Dendritic cell treated with granulocyte-macrophage colony-stimulating factor and Interleukin-4, amounts not matched to agents 40 ng/mL and 50 ng/mL, for 4 days (primary cell): ENCODE measurements around the gene PLAAT1.

Experiments used
- H3K27ac Mint-ChIP-seq: one replicate; pipeline ENCODE4 v1.8.0; 2022; ENCODE audit warnings: mild to moderate bottlenecking, mixed read lengths
- H3K27me3 Mint-ChIP-seq: one replicate; pipeline ENCODE4 v1.8.0; 2022; ENCODE audit warnings: mild to moderate bottlenecking, mixed read lengths
- H3K36me3 Mint-ChIP-seq: one replicate; pipeline ENCODE4 v1.8.0; 2022; ENCODE audit warnings: low read depth, mixed read lengths
- H3K4me1 Mint-ChIP-seq: one replicate; pipeline ENCODE4 v1.8.0; 2022; ENCODE audit warnings: low read depth, mixed read lengths
- H3K4me3 Mint-ChIP-seq: one replicate; pipeline ENCODE4 v1.8.0; 2022; ENCODE audit warnings: mild to moderate bottlenecking, moderate library complexity, mixed read lengths
- H3K9me3 Mint-ChIP-seq: one replicate; pipeline ENCODE4 v1.8.0; 2022; ENCODE audit warnings: mixed read lengths
- intact Hi-C: fragments of 100-400 bp; cut with micrococcal nuclease; formaldehyde crosslinking; loops from one replicate; pipeline ENCODE4 v1.15.0; 2022

PLAAT1 gene

GRCh38 chr3:193240850-193241706 is at the start of gene PLAAT1:
TSS of gene PLAAT1 (plus strand) at chr3:193241222. CDS start at chr3:193255651, 14,429 bp downstream.
- H3K27ac Mint-ChIP-seq = no peak within 1 kb of the TSS
- no peaks in the 10 kb centered on the region for H3K36me3 Mint-ChIP-seq
- H3K4me3 Mint-ChIP-seq = peak within 1 kb of the TSS; percentile 53
- H3K9me3 Mint-ChIP-seq = no peaks in the 10 kb centered on the region
- intact Hi-C loops = no loop called here
- peaks cover 34% of the 10 kb centered on the region for H3K27me3 Mint-ChIP-seq
- H3K4me1 Mint-ChIP-seq = no peaks in the 10 kb centered on the region

- intact Hi-C loops = loop anchor here (5.0 kb wide), 1 partner anchor 258 kb away; no protein-coding TSS in a partner anchor
- no peak overlapping the region for H3K4me3 Mint-ChIP-seq
- H3K4me1 Mint-ChIP-seq = no peaks in the 10 kb centered on the region
- no peak overlapping the region for H3K27ac Mint-ChIP-seq
- no peaks in the 10 kb centered on the region for H3K36me3 Mint-ChIP-seq
- H3K9me3 Mint-ChIP-seq = no peaks in the 10 kb centered on the region
- no peaks in the 10 kb centered on the region for H3K27me3 Mint-ChIP-seq
Measured at GRCh38 chr3:193194371-193194770, 46.7 kb upstream of the PLAAT1 start.

- no peaks in the 10 kb centered on the region for H3K27me3 Mint-ChIP-seq
- no peaks in the 10 kb centered on the region for H3K36me3 Mint-ChIP-seq
- intact Hi-C loops = no loop called here
Measured at GRCh38 chr3:193196746-193197145, 44.3 kb upstream of the PLAAT1 start.

GRCh38 chr3:193207290-193208273 is 33.4 kb upstream of the PLAAT1 start:
- H3K27me3 Mint-ChIP-seq = no peaks in the 10 kb centered on the region
- intact Hi-C loops = no loop called here
- H3K27ac Mint-ChIP-seq = no peak overlapping the region
- no peaks in the 10 kb centered on the region for H3K4me1 Mint-ChIP-seq
- H3K4me3 Mint-ChIP-seq = no peak overlapping the region
- H3K9me3 Mint-ChIP-seq = no peaks in the 10 kb centered on the region
- H3K36me3 Mint-ChIP-seq = no peaks in the 10 kb centered on the region

More at GRCh38 chr3:193196746-193197145, 44.3 kb upstream of the PLAAT1 start:
- Mint-ChIP-seq H3K27ac (no peak overlapping the region), H3K4me3 (no peak overlapping the region), H3K9me3 (no peaks in the 10 kb centered on the region), H3K4me1 (no peaks in the 10 kb centered on the region)

- H3K9me3 Mint-ChIP-seq = no peaks in the 10 kb centered on the region
- no peak overlapping the region for H3K27ac Mint-ChIP-seq
- no peaks in the 10 kb centered on the region for H3K36me3 Mint-ChIP-seq
- no peaks in the 10 kb centered on the region for H3K4me1 Mint-ChIP-seq
- no peak overlapping the region for H3K4me3 Mint-ChIP-seq
- intact Hi-C loops = no loop called here
- no peaks in the 10 kb centered on the region for H3K27me3 Mint-ChIP-seq
Measured at GRCh38 chr3:193210618-193211017, 30.4 kb upstream of the PLAAT1 start.

- Mint-ChIP-seq H3K27ac (no peak overlapping the region), H3K4me1 (no peaks in the 10 kb centered on the region), H3K9me3 (no peaks in the 10 kb centered on the region), H3K36me3 (no peaks in the 10 kb centered on the region), H3K4me3 (no peak overlapping the region), H3K27me3 (no peaks in the 10 kb centered on the region)
- intact Hi-C loops = no loop called here
Measured at GRCh38 chr3:193211173-193211572, 29.8 kb upstream of the PLAAT1 start.

- intact Hi-C loops = no loop called here
- Mint-ChIP-seq H3K27ac (no peak overlapping the region), H3K36me3 (no peaks in the 10 kb centered on the region), H3K4me3 (no peak overlapping the region), H3K4me1 (no peaks in the 10 kb centered on the region), H3K9me3 (no peaks in the 10 kb centered on the region), H3K27me3 (no peaks in the 10 kb centered on the region)
Measured at GRCh38 chr3:193211984-193212383, 29.0 kb upstream of the PLAAT1 start.

GRCh38 chr3:193212844-193213243 is 28.2 kb upstream of the PLAAT1 start:
- H3K9me3 Mint-ChIP-seq = no peaks in the 10 kb centered on the region
- H3K27ac Mint-ChIP-seq = no peak overlapping the region
- H3K27me3 Mint-ChIP-seq = no peaks in the 10 kb centered on the region
- H3K36me3 Mint-ChIP-seq = no peaks in the 10 kb centered on the region
- H3K4me1 Mint-ChIP-seq = no peaks in the 10 kb centered on the region
- H3K4me3 Mint-ChIP-seq = no peak overlapping the region
- intact Hi-C loops = no loop called here

GRCh38 chr3:193214445-193214844 is 26.6 kb upstream of the PLAAT1 start:
- H3K27me3 Mint-ChIP-seq = no peaks in the 10 kb centered on the region
- H3K27ac Mint-ChIP-seq = no peak overlapping the region
- H3K4me3 Mint-ChIP-seq = no peak overlapping the region
- H3K4me1 Mint-ChIP-seq = no peaks in the 10 kb centered on the region
- no peaks in the 10 kb centered on the region for H3K9me3 Mint-ChIP-seq
- H3K36me3 Mint-ChIP-seq = no peaks in the 10 kb centered on the region
- intact Hi-C loops = no loop called here

GRCh38 chr3:193225302-193226125 is 15.5 kb upstream of the PLAAT1 start:
- peaks cover 1% of the 10 kb centered on the region for H3K27me3 Mint-ChIP-seq
- H3K4me1 Mint-ChIP-seq = no peaks in the 10 kb centered on the region
- H3K4me3 Mint-ChIP-seq = no peak overlapping the region
- H3K9me3 Mint-ChIP-seq = no peaks in the 10 kb centered on the region
- H3K36me3 Mint-ChIP-seq = no peaks in the 10 kb centered on the region
- H3K27ac Mint-ChIP-seq = no peak overlapping the region
- intact Hi-C loops = no loop called here

- H3K4me3 Mint-ChIP-seq = no peak overlapping the region
- no peaks in the 10 kb centered on the region for H3K4me1 Mint-ChIP-seq
- H3K36me3 Mint-ChIP-seq = no peaks in the 10 kb centered on the region
- H3K27me3 Mint-ChIP-seq = no peaks in the 10 kb centered on the region
- no peak overlapping the region for H3K27ac Mint-ChIP-seq
- H3K9me3 Mint-ChIP-seq = no peaks in the 10 kb centered on the region
- intact Hi-C loops = no loop called here
Measured at GRCh38 chr3:193228206-193228605, 12.8 kb upstream of the PLAAT1 start.

- intact Hi-C loops = no loop called here
- Mint-ChIP-seq H3K27me3 (peaks cover 1% of the 10 kb centered on the region), H3K27ac (no peak overlapping the region), H3K9me3 (no peaks in the 10 kb centered on the region), H3K4me3 (no peak overlapping the region), H3K36me3 (no peaks in the 10 kb centered on the region), H3K4me1 (no peaks in the 10 kb centered on the region)
Measured at GRCh38 chr3:193229851-193230420, 11.1 kb upstream of the PLAAT1 start.

GRCh38 chr3:193230610-193231009 is 10.4 kb upstream of the PLAAT1 start:
- H3K27me3 Mint-ChIP-seq = peaks cover 1% of the 10 kb centered on the region
- intact Hi-C loops = no loop called here
- H3K27ac Mint-ChIP-seq = no peak overlapping the region
- no peaks in the 10 kb centered on the region for H3K9me3 Mint-ChIP-seq
- no peak overlapping the region for H3K4me3 Mint-ChIP-seq
- H3K36me3 Mint-ChIP-seq = no peaks in the 10 kb centered on the region
- H3K4me1 Mint-ChIP-seq = no peaks in the 10 kb centered on the region
